NCI-H2196 treated with DMSO at 0.1 percent for 48 hours (cell line): ENCODE results near the gene DAPP1.
"Not testable (repeated sequence)": the region's sequence is repeated elsewhere in the genome, so short reads cannot be mapped to it uniquely, and the experiment has no call there.

Experiments used
- DNase-seq: peaks from one replicate; lab custom pipeline; 2025; ENCODE audit not compliant: unreplicated experiment; lab: John Stamatoyannopoulos, UW

The DAPP1 gene

GRCh38 chr4:99822734-99823133, 6.1 kb downstream of the DAPP1 start:
- DNase-seq, result no peak

- DNase-seq, result no peak
Measured at GRCh38 chr4:99824070-99824599, 7.5 kb downstream of the DAPP1 start.

- DNase-seq, result no peak
Measured at GRCh38 chr4:99825272-99825671, 8.6 kb downstream of the DAPP1 start.

GRCh38 chr4:99826016-99826415, 9.4 kb downstream of the DAPP1 start:
- DNase-seq, result no peak

GRCh38 chr4:99827454-99827853, 10.8 kb downstream of the DAPP1 start:
- DNase-seq, result no peak

GRCh38 chr4:99827857-99828256, 11.2 kb downstream of the DAPP1 start:
- DNase-seq, result no peak

- DNase-seq, result no peak
Measured at GRCh38 chr4:99828477-99828876, 11.8 kb downstream of the DAPP1 start.

- not testable (repeated sequence) for DNase-seq
Measured at GRCh38 chr4:99830051-99830450, 13.4 kb downstream of the DAPP1 start.

GRCh38 chr4:99832321-99832720, 15.7 kb downstream of the DAPP1 start:
- DNase-seq, result no peak

- DNase-seq, result no peak
Measured at GRCh38 chr4:99832758-99833157, 16.1 kb downstream of the DAPP1 start.

GRCh38 chr4:99833756-99834155, 17.1 kb downstream of the DAPP1 start:
- DNase-seq, result no peak

GRCh38 chr4:99834569-99834968, 17.9 kb downstream of the DAPP1 start:
- no peak for DNase-seq

- DNase-seq, result no peak
Measured at GRCh38 chr4:99835942-99836341, 19.3 kb downstream of the DAPP1 start.

- DNase-seq, result no peak
Measured at GRCh38 chr4:99838927-99839326, 22.3 kb downstream of the DAPP1 start.

- no peak for DNase-seq
Measured at GRCh38 chr4:99841129-99841528, 24.5 kb downstream of the DAPP1 start.

- DNase-seq, result no peak
Measured at GRCh38 chr4:99843413-99843812, 26.8 kb downstream of the DAPP1 start.

GRCh38 chr4:99844048-99844447, 27.4 kb downstream of the DAPP1 start:
- no peak for DNase-seq

GRCh38 chr4:99845179-99845578, 28.6 kb downstream of the DAPP1 start:
- DNase-seq, result no peak

- DNase-seq, result no peak
Measured at GRCh38 chr4:99845708-99846469, 29.3 kb downstream of the DAPP1 start.

- DNase-seq, result no peak
Measured at GRCh38 chr4:99846891-99847290, 30.3 kb downstream of the DAPP1 start.

- no peak for DNase-seq
Measured at GRCh38 chr4:99847362-99847976, 30.8 kb downstream of the DAPP1 start.

- DNase-seq, result no peak
Measured at GRCh38 chr4:99848591-99849001, 32.0 kb downstream of the DAPP1 start.
